ENCODE data around the gene CFAP141. TPM values are rescaled to one million over a fixed set of nuclear protein-coding genes. Genes with fewer than 3 reads are reported as not detected.
A peak's percentile ranks its signal among the peaks of the same experiment; 100 is the strongest.

CFAP141 gene
- total RNA-seq, 6 donors from 2014 or later = 5.9 to 6.5 TPM; not detected in 4

GRCh38 chr1:154190550-154190949 is 15.6 kb downstream of the CFAP141 start:
- Histone ChIP-seq H3K27me3 (no peaks in the 10 kb centered on the region), H3K27ac (no peak overlapping the region), H3K4me3 (no peak overlapping the region), H3K9me3 (no peaks in the 10 kb centered on the region), H3K4me1 (peaks cover 0 to 8% (median 1%) of the 10 kb centered on the region in 4 donors), H3K36me3 (no peaks in the 10 kb centered on the region)
- TF ChIP-seq, protein P1, sequence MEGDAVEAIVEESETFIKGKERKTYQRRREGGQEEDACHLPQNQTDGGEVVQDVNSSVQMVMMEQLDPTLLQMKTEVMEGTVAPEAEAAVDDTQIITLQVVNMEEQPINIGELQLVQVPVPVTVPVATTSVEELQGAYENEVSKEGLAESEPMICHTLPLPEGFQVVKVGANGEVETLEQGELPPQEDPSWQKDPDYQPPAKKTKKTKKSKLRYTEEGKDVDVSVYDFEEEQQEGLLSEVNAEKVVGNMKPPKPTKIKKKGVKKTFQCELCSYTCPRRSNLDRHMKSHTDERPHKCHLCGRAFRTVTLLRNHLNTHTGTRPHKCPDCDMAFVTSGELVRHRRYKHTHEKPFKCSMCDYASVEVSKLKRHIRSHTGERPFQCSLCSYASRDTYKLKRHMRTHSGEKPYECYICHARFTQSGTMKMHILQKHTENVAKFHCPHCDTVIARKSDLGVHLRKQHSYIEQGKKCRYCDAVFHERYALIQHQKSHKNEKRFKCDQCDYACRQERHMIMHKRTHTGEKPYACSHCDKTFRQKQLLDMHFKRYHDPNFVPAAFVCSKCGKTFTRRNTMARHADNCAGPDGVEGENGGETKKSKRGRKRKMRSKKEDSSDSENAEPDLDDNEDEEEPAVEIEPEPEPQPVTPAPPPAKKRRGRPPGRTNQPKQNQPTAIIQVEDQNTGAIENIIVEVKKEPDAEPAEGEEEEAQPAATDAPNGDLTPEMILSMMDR (IDR thresholded peaks at IDR 0.05) = no peak
- TF ChIP-seq EP300 (IDR thresholded peaks at IDR 0.05) (no peak), POLR2AphosphoS5 (IDR thresholded peaks at IDR 0.05) (no peak), POLR2A (IDR thresholded peaks at IDR 0.05) (no peak)
- ATAC-seq (ENCODE audit: low FRiP score in 2 of 2) (no peak), DNase-seq (peak in 1 of 2 donors; percentile 30)
- 21 to 50% methylated on average over 1 of the region's 1 CpG for WGBS, 2 donors

- Histone ChIP-seq H3K27ac (no peak overlapping the region), H3K4me1 (peaks cover 4 to 10% (median 5%) of the 10 kb centered on the region in 4 donors), H3K27me3 (no peaks in the 10 kb centered on the region), H3K36me3 (no peaks in the 10 kb centered on the region), H3K9me3 (no peaks in the 10 kb centered on the region), H3K4me3 (no peak overlapping the region)
- DNase-seq (no peak), ATAC-seq (ENCODE audit: low FRiP score in 2 of 2) (no peak)
- TF ChIP-seq POLR2A (IDR thresholded peaks at IDR 0.05) = no peak
- TF ChIP-seq, protein P1 (IDR thresholded peaks at IDR 0.05) = no peak
- no peak for TF ChIP-seq POLR2AphosphoS5 (IDR thresholded peaks at IDR 0.05)
- no peak for TF ChIP-seq EP300 (IDR thresholded peaks at IDR 0.05)
- 43 to 48% methylated on average over 2 of the region's 2 CpGs for WGBS, 2 donors
These were observed 19.2 kb downstream of the CFAP141 start for GRCh38 chr1:154186852-154187501.

- DNase-seq (peak in 1 of 2 donors; percentile 70), ATAC-seq (ENCODE audit: low FRiP score in 2 of 2) (no peak)
- Histone ChIP-seq H3K4me3 (no peak overlapping the region), H3K27me3 (no peaks in the 10 kb centered on the region), H3K9me3 (no peaks in the 10 kb centered on the region), H3K27ac (no peak overlapping the region), H3K36me3 (no peaks in the 10 kb centered on the region), H3K4me1 (peaks cover 6 to 18% (median 11%) of the 10 kb centered on the region in 4 donors)
- 57 to 73% methylated on average over 1 of the region's 1 CpG for WGBS, 2 donors
- TF ChIP-seq, protein P1 (IDR thresholded peaks at IDR 0.05) = peak in 4 of 6 experiments; percentile 38 to 57 (median 47)
- no peak for TF ChIP-seq POLR2AphosphoS5 (IDR thresholded peaks at IDR 0.05)
- no peak for TF ChIP-seq POLR2A (IDR thresholded peaks at IDR 0.05)
These were observed 20.0 kb downstream of the CFAP141 start for GRCh38 chr1:154186177-154186576.

GRCh38 chr1:154183046-154183915 is 22.9 kb downstream of the CFAP141 start:
- peak; percentile 90 to 100 (median 98) for TF ChIP-seq POLR2A (IDR thresholded peaks at IDR 0.05)
- TF ChIP-seq EP300 (IDR thresholded peaks at IDR 0.05) = peak in 1 of 4 donors; percentile 93
- TF ChIP-seq POLR2AphosphoS5 (IDR thresholded peaks at IDR 0.05) = peak; percentile 100
- TF ChIP-seq, protein P1 (IDR thresholded peaks at IDR 0.05) = peak in 4 of 6 experiments; percentile 57 to 70 (median 60)
- H3K36me3 ChIP-seq = peaks cover 0 to 17% (median 0%) of the 10 kb centered on the region in 4 donors
- H3K4me1 ChIP-seq = peaks cover 35 to 47% (median 40%) of the 10 kb centered on the region in 4 donors
- 6 to 14% methylated on average over 15 to 35 of the region's 41 CpGs for WGBS, 2 donors
- H3K27me3 ChIP-seq = no peaks in the 10 kb centered on the region
- H3K27ac ChIP-seq = peak overlapping the region; percentile 90 to 98 (median 94)
- DNase-seq (peak; percentile 98), ATAC-seq (ENCODE audit: low FRiP score in 2 of 2) (peak; percentile 97)
- peak overlapping the region; percentile 76 to 99 (median 90) for H3K4me3 ChIP-seq
- no peaks in the 10 kb centered on the region for H3K9me3 ChIP-seq

Data from upper lobe of left lung (tissue), 6 donors.